Astrocyte (in vitro differentiated cells and primary cell): ENCODE results near the gene CHERP.

ENCODE experiments used
- CTCF ChIP-seq: IDR thresholded peaks from 2 replicates; pipeline ENCODE4 v1.5.1; 2011; ENCODE audit warnings: low read depth, mild to moderate bottlenecking, inconsistent platforms, low read length, moderate library complexity; ENCODE audit not compliant: insufficient read depth
- EZH2 ChIP-seq: IDR thresholded peaks from 2 replicates; pipeline ENCODE4 v1.6.1; 2012; ENCODE audit warnings: mild to moderate bottlenecking, low read length, inconsistent platforms; ENCODE audit not compliant: insufficient read depth

DNA sequence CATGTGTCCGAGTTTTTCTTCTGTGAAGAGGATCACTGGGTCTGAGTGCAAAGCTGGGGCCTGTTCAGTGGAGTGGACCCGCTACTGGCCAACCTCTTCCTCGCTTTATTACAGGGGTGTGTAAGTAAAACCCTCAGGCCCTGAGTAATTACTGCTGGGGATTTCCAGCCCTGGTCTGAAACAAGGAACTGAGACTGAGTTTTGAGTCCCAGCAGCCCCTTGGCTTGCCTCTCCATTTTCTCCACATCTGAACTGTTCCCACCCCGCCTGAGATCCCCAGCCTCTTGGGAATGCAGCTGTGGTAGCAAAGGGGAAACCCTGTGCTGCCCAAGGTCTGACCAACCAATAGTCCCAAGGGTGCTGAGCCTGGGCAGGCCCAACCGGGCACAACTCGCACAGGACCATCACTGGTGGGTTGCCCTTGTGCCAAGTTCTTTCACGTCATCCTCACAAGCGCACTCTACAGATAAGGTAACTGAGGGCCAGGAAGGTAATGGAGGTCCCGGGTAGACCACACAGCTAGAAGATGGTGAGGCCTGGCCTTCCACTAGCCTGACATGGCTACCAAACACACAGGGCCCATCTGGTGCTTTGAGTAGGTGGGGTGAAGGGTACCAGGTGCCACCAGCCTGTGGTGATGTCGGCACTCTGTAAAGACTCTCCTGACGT lies 43.7 kb upstream of the CHERP start:
- TF ChIP-seq CTCF (no peak), EZH2 (no peak)
